22Rv1 (cell line): ENCODE results near the gene CYBRD1.

ENCODE experiments used
- H3K27ac ChIP-seq: fragments of 450-650 bp; 2 replicates; pipeline ENCODE4 v1.5.1; 2017
- CTCF ChIP-seq: fragments of 450-650 bp; IDR thresholded peaks from 2 replicates; pipeline ENCODE4 v1.5.1; 2017; ENCODE audit warnings: mild to moderate bottlenecking
- ZFX ChIP-seq: fragments of 450-650 bp; IDR thresholded peaks from 2 replicates; pipeline ENCODE4 v1.6.1; 2017; ENCODE audit warnings: antibody characterized with exemption, borderline replicate concordance

The CYBRD1 gene

GRCh38 chr2:171540437-171540836, 18.2 kb downstream of the CYBRD1 start:
- H3K27ac ChIP-seq = no peak overlapping the region
- TF ChIP-seq CTCF = no peak
- TF ChIP-seq ZFX = no peak

- no peak overlapping the region for H3K27ac ChIP-seq
- TF ChIP-seq ZFX (no peak), CTCF (peak; percentile 53)
These were observed 19.1 kb downstream of the CYBRD1 start for GRCh38 chr2:171541202-171541887.

GRCh38 chr2:171545086-171545485, 22.8 kb downstream of the CYBRD1 start:
- no peak for TF ChIP-seq CTCF
- TF ChIP-seq ZFX = no peak
- no peak overlapping the region for H3K27ac ChIP-seq

GRCh38 chr2:171547256-171547655, 25.0 kb downstream of the CYBRD1 start:
- H3K27ac ChIP-seq = no peak overlapping the region
- no peak for TF ChIP-seq CTCF
- TF ChIP-seq ZFX = no peak

GRCh38 chr2:171547720-171548119, 25.4 kb downstream of the CYBRD1 start:
- no peak overlapping the region for H3K27ac ChIP-seq
- TF ChIP-seq CTCF = no peak

GRCh38 chr2:171550613-171551012, 28.3 kb downstream of the CYBRD1 start:
- no peak for TF ChIP-seq ZFX
- TF ChIP-seq CTCF = no peak

GRCh38 chr2:171551836-171552235, 29.6 kb downstream of the CYBRD1 start:
- TF ChIP-seq ZFX = no peak
- TF ChIP-seq CTCF = no peak
- H3K27ac ChIP-seq = no peak overlapping the region

More at GRCh38 chr2:171550613-171551012, 28.3 kb downstream of the CYBRD1 start:
- no peak overlapping the region for H3K27ac ChIP-seq
